ENCODE results near the gene CCDC175. TPM values are rescaled to one million over a fixed set of nuclear protein-coding genes. Genes with fewer than 3 reads are reported as not detected.

Gene CCDC175
- total RNA-seq, 2 experiments from 2014 or later: not detected

DNA sequence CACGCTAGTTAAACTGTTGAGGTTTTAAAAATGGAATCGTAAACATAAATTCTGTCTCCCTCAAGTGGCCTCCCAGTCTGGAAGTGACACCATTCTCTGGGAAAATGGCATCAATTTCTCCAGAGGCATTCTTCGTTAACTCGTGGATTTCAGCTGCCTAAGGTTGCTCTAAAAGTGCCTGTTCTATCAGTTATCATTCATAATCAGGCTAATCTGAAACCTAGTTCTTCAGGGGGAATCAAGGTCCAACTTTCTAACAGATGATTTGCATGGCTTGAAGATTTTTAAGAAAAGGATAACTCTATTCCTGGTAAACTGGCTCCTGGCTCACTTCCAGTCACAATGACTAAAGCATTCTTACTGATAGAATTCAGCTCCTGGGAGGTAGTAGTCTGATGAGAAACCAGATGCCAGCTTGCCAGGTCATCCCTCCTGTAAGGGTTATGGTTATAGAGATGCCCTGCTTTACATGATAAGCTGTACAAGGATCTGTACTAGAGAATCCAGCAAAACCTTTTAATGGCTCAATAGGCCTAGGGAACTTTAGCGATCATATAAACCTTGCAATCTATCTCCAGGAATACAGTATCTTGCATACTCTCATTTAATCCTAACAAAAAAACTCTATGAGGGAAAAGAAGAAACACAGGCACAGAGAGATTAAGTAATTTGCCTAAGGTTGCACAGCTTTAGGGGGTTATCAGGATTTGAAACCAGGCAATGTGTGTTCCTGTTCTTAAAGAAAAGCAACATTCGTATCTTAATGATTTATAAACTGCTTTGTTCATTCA lies 93.9 kb downstream of the CCDC175 start:
- H3K9me2 ChIP-seq (ENCODE audit: insufficient read depth, low read length): no peaks in the 10 kb centered on the region
- BruUV-seq (replicated peaks): TSS peak; percentile 66
- TF ChIP-seq, protein P1, sequence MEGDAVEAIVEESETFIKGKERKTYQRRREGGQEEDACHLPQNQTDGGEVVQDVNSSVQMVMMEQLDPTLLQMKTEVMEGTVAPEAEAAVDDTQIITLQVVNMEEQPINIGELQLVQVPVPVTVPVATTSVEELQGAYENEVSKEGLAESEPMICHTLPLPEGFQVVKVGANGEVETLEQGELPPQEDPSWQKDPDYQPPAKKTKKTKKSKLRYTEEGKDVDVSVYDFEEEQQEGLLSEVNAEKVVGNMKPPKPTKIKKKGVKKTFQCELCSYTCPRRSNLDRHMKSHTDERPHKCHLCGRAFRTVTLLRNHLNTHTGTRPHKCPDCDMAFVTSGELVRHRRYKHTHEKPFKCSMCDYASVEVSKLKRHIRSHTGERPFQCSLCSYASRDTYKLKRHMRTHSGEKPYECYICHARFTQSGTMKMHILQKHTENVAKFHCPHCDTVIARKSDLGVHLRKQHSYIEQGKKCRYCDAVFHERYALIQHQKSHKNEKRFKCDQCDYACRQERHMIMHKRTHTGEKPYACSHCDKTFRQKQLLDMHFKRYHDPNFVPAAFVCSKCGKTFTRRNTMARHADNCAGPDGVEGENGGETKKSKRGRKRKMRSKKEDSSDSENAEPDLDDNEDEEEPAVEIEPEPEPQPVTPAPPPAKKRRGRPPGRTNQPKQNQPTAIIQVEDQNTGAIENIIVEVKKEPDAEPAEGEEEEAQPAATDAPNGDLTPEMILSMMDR (conservative IDR thresholded peaks at IDR 0.05; ENCODE audit: low read length): no peak
- TF ChIP-seq EZH2phosphoT487 (IDR thresholded peaks at IDR 0.05; ENCODE audit: borderline replicate concordance, low read depth, low read length): no peak
- DNase-seq (ENCODE audit: low spot score): no peak
- peak overlapping the region; percentile 100 for H3K4me2 ChIP-seq (ENCODE audit: low read length)
- intact Hi-C loops (cut with micrococcal nuclease; ENCODE audit: unreplicated experiment): loop anchor here (5.0 to 10.0 kb wide), 3 partner anchors 125 to 862 kb away; no protein-coding TSS in a partner anchor
- H4K20me1 ChIP-seq (ENCODE audit: insufficient read depth, low read length): peaks cover 10% of the 10 kb centered on the region
- peak overlapping the region; percentile 87 for H3K4me3 ChIP-seq (ENCODE audit: low read depth, low read length, poor library complexity, severe bottlenecking)
- POLR2A ChIA-PET: interaction anchor here (1.1 to 2.0 kb wide), 3 partner anchors 8 to 723 kb away, joined by 4 to 7 read pairs (median 4); no protein-coding TSS in a partner anchor
- peaks cover 38% of the 10 kb centered on the region for H3K4me1 ChIP-seq (ENCODE audit: insufficient read depth, low read length, poor library complexity, severe bottlenecking)
- CTCF ChIA-PET (ENCODE audit: unreplicated experiment): no interaction called here
- no peak overlapping the region for H2AFZ ChIP-seq (ENCODE audit: low read length)
- H3K27ac ChIP-seq (ENCODE audit: low read depth, low read length, poor library complexity, severe bottlenecking): no peak overlapping the region
- no peaks in the 10 kb centered on the region for H3K9me3 ChIP-seq (ENCODE audit: low read length)
- peaks cover 36% of the 10 kb centered on the region; the same call in 1 of the 2 replicates for H3K79me2 ChIP-seq (ENCODE audit: insufficient read depth, low read depth, low read length)
- peaks cover 11% of the 10 kb centered on the region for H3K36me3 ChIP-seq (ENCODE audit: insufficient read depth, low read length)

DNA sequence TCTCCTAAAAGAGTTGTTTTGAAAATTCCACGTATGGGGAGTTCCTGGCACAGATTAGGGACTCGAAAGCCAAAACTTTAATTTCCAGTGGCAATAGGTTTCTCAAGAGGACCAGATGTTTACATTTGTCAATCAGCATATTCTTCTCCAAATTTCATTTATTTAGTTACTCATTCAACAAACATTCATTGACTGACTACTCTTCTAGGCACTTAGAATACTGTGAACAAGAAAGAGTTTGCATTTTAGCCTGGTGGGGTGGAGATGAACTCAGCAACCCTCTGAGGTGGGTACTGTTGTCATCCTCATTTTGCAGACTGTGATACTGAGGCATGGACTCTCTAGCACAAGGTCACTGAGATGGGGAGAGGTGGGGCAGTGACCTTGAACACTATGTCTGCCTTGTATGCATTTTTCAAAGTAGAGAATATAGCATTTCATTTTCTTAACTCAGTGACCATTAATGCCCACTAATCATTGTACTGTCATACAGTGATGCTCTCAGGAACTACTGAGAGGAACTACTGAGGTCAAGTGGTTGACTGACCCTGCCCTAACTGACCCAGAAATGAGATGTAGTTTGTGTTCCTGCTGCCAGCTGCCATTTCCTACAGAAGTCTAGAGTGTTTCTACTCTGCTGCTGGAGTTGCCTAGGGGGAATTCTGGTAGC lies 94.6 kb downstream of the CCDC175 start:
- ChIA-PET CTCF (ENCODE audit: unreplicated experiment) (no interaction called here), POLR2A (interaction anchor here (1.1 kb wide), 1 partner anchor 10 kb away, joined by 4 read pairs; no protein-coding TSS in a partner anchor)
- H3K4me3 ChIP-seq (ENCODE audit: low read depth, low read length, poor library complexity, severe bottlenecking): peak overlapping the region; percentile 87
- no peaks in the 10 kb centered on the region for H3K9me2 ChIP-seq (ENCODE audit: insufficient read depth, low read length)
- DNase-seq (ENCODE audit: low spot score): no peak
- peaks cover 36% of the 10 kb centered on the region; the same call in 1 of the 2 replicates for H3K79me2 ChIP-seq (ENCODE audit: insufficient read depth, low read depth, low read length)
- TF ChIP-seq, protein P1 (conservative IDR thresholded peaks at IDR 0.05; ENCODE audit: low read length): no peak
- TF ChIP-seq EZH2phosphoT487 (IDR thresholded peaks at IDR 0.05; ENCODE audit: borderline replicate concordance, low read depth, low read length): no peak
- peaks cover 10% of the 10 kb centered on the region for H4K20me1 ChIP-seq (ENCODE audit: insufficient read depth, low read length)
- H3K27ac ChIP-seq (ENCODE audit: low read depth, low read length, poor library complexity, severe bottlenecking): no peak overlapping the region
- peaks cover 12% of the 10 kb centered on the region for H3K36me3 ChIP-seq (ENCODE audit: insufficient read depth, low read length)
- H3K4me2 ChIP-seq (ENCODE audit: low read length): peak overlapping the region; percentile 100
- intact Hi-C loops (cut with micrococcal nuclease; ENCODE audit: unreplicated experiment): loop anchor here (5.0 to 10.0 kb wide), 3 partner anchors 125 to 863 kb away; no protein-coding TSS in a partner anchor
- H2AFZ ChIP-seq (ENCODE audit: low read length): no peak overlapping the region
- peaks cover 38% of the 10 kb centered on the region for H3K4me1 ChIP-seq (ENCODE audit: insufficient read depth, low read length, poor library complexity, severe bottlenecking)
- BruUV-seq (replicated peaks): no TSS peak
- H3K9me3 ChIP-seq (ENCODE audit: low read length): no peaks in the 10 kb centered on the region
